A549 (cell line): ENCODE results near the gene PMAIP1. TPM values are rescaled to one million over a fixed set of nuclear protein-coding genes. Genes with fewer than 3 reads are reported as not detected.

Source experiments
- ATAC-seq, 2 experiments: fragments of 200-7000 bp in 1 of 2; fragments of >200 bp in 1 of 2; cut with Nextera tagmentation in 1 of 2; cut with Tn5 transposase in 1 of 2; 3 replicates each; pipeline versions ENCODE4 v1.8.0 to v1.9.1; 2018 to 2020; ENCODE audit warnings: mild to moderate bottlenecking in 1 of 2, moderate library complexity in 1 of 2
- CTCF ChIA-PET: fragments of 300-600 bp; sonication (Branson Sonifier 250); formaldehyde crosslinking; extraction: SDS; loops from one replicate; lab custom pipeline; 2021; ENCODE audit warnings: antibody characterized with exemption, inconsistent platforms; lab: Yijun Ruan, JAX
- POLR2A ChIA-PET: fragments of 350-600 bp; formaldehyde crosslinking; extraction: SDS; loops from one replicate; lab custom pipeline; 2021; ENCODE audit warnings: antibody characterized with exemption, inconsistent platforms; lab: Yijun Ruan, JAX
- DNase-seq, 2 experiments: peaks; one replicate each; pipeline versions ENCODE4 v3.0.0 to v3.0.0-alpha.2; 2011 to 2016; ENCODE audit warnings: low read depth in 1 of 2, low spot score in 1 of 2
- FAIRE-seq: peaks from 2 replicates; lab custom pipeline; 2011; peaks lifted over from hg19 to GRCh38; lab: Jason Lieb, UNC
- H3K27ac ChIP-seq, 2 experiments: fragments of >200 bp; sonication (Bioruptor Twin); formaldehyde crosslinking; 3 replicates each; pipeline ENCODE4 v1.5.1; 2016 to 2017
- H3K4me1 ChIP-seq: fragments of >200 bp; sonication (Bioruptor Twin); formaldehyde crosslinking; 3 replicates; pipeline ENCODE4 v1.6.1; 2016
- H3K4me2 ChIP-seq: fragments of >200 bp; sonication (Bioruptor Twin); formaldehyde crosslinking; 3 replicates; pipeline ENCODE4 v1.6.1; 2016
- H3K4me3 ChIP-seq: fragments of >200 bp; sonication (Bioruptor Twin); formaldehyde crosslinking; 3 replicates; pipeline ENCODE4 v1.5.1; 2016
- H3K9me3 ChIP-seq: fragments of >200 bp; sonication (Bioruptor Twin); formaldehyde crosslinking; 3 replicates; pipeline ENCODE4 v1.6.1; 2016
- CHD4 ChIP-seq: fragments of 200-600 bp; sonication (generic); IDR thresholded peaks from 2 replicates; pipeline ENCODE4 v1.6.1; 2016; ENCODE audit warnings: antibody characterized with exemption, mild to moderate bottlenecking, borderline replicate concordance
- EP300 ChIP-seq, 2 experiments: fragments of >200 bp; sonication (Bioruptor Twin); formaldehyde crosslinking; IDR thresholded peaks; 2 replicates in 1 of 2; 3 replicates in 1 of 2; pipeline ENCODE4 v1.6.1; 2016 to 2017
- FOSL2 ChIP-seq, 2 experiments: fragments of 450-650 bp in 1 of 2; fragments of >200 bp in 1 of 2; sonication (Bioruptor Twin) in 1 of 2; formaldehyde crosslinking; IDR thresholded peaks; 2 replicates each; pipeline versions ENCODE4 v1.5.0 to v1.6.1; 2016 to 2020; ENCODE audit warnings: mild to moderate bottlenecking in 1 of 2, moderate library complexity in 1 of 2
- GATA3 ChIP-seq: IDR thresholded peaks from 2 replicates; pipeline ENCODE4 v1.6.1; 2012; ENCODE audit warnings: borderline replicate concordance
- HEYL ChIP-seq: fragments of 250-450 bp; sonication (Bioruptor Pico); IDR thresholded peaks from 2 replicates; pipeline ENCODE4 v1.8.0; 2021; ENCODE audit warnings: mild to moderate bottlenecking, moderate library complexity
- KDM1A ChIP-seq: fragments of 200-600 bp; sonication (generic); IDR thresholded peaks from 2 replicates; pipeline ENCODE4 v1.6.1; 2016; ENCODE audit warnings: low read depth, mild to moderate bottlenecking
- KDM5A ChIP-seq: fragments of 200-600 bp; sonication (generic); IDR thresholded peaks from 2 replicates; pipeline ENCODE4 v1.6.1; 2016; ENCODE audit warnings: antibody characterized with exemption, mild to moderate bottlenecking
- NPAS2 ChIP-seq: fragments of 250-450 bp; sonication (Bioruptor Pico); IDR thresholded peaks from 2 replicates; pipeline ENCODE4 v1.8.0; 2022; ENCODE audit warnings: mild to moderate bottlenecking, moderate library complexity, borderline replicate concordance
- PHF8 ChIP-seq: fragments of 200-600 bp; sonication (generic); IDR thresholded peaks from 2 replicates; pipeline ENCODE4 v1.6.1; 2016; ENCODE audit warnings: low read depth, mild to moderate bottlenecking, antibody characterized with exemption, moderate library complexity, borderline replicate concordance
- POLR2AphosphoS2 ChIP-seq: conservative IDR thresholded peaks from 2 replicates; pipeline ENCODE4 v1.6.1; 2012; ENCODE audit warnings: low read length, improper control_type of control experiment, inconsistent platforms
- RARB ChIP-seq: fragments of 250-450 bp; sonication (Bioruptor Pico); IDR thresholded peaks from 2 replicates; pipeline ENCODE4 v1.8.0; 2021; ENCODE audit warnings: mild to moderate bottlenecking, moderate library complexity
- RFX5 ChIP-seq: fragments of 450-650 bp; IDR thresholded peaks from 2 replicates; pipeline ENCODE4 v1.7.1; 2014; ENCODE audit warnings: antibody characterized with exemption, mild to moderate bottlenecking, moderate library complexity
- ZC3H11A ChIP-seq: fragments of 450-650 bp; IDR thresholded peaks from 2 replicates; pipeline ENCODE4 v1.6.1; 2014; ENCODE audit warnings: antibody characterized with exemption, mild to moderate bottlenecking
- ZNF302 ChIP-seq: fragments of 250-450 bp; sonication (Bioruptor Pico); IDR thresholded peaks from 2 replicates; pipeline ENCODE4 v1.9.0; 2021; ENCODE audit warnings: inconsistent platforms, mild to moderate bottlenecking, moderate library complexity
- ZSCAN20 ChIP-seq: fragments of 250-450 bp; sonication (Bioruptor Pico); IDR thresholded peaks from 2 replicates; pipeline ENCODE4 v1.8.0; 2022; ENCODE audit warnings: mild to moderate bottlenecking, moderate library complexity
- WGBS: methylation state at CpG from one replicate; pipeline ENCODE4 v1.1.6; 2017; ENCODE audit errors: missing lambda C conversion rate; 5-methylcytosine and 5-hydroxymethylcytosine counted together
- polyA plus RNA-seq, 4 experiments: library from polyadenylated mRNA; depleted of rRNA in 3 of 4; stranded (reverse); fragments of >200 nt; fragmentation: RNase III in 1 of 4; extraction: RNeasy Plus Mini Kit Qiagen cat#74134 plus additional on column Dnase treatment in 1 of 4; gene quantifications; 2 replicates in 3 of 4; 3 replicates in 1 of 4; pipeline ENCODE4 v1.2.3, GENCODE V29; 2011 to 2017
- TF ChIP-seq, protein P1 (sequence below): IDR thresholded peaks from 2 replicates; pipeline ENCODE4 v1.6.1; 2012
- TF ChIP-seq, protein P2 (sequence below): fragments of 200-600 bp; sonication (generic); IDR thresholded peaks from 2 replicates; pipeline ENCODE4 v1.6.1; 2016; ENCODE audit warnings: antibody characterized with exemption, mild to moderate bottlenecking, moderate library complexity
- TF ChIP-seq, protein P3 (sequence below): fragments of >200 bp; sonication (Bioruptor Twin); formaldehyde crosslinking; IDR thresholded peaks from 3 replicates; pipeline ENCODE4 v1.5.1; 2016
- TF ChIP-seq, protein P4 (sequence below): fragments of >200 bp; sonication (Bioruptor Twin); formaldehyde crosslinking; IDR thresholded peaks from 3 replicates; pipeline ENCODE4 v1.6.1; 2016
- TF ChIP-seq, protein P5 (sequence below): fragments of >200 bp; sonication (Bioruptor Twin); formaldehyde crosslinking; IDR thresholded peaks from 2 replicates; pipeline ENCODE4 v1.6.1; 2016
- TF ChIP-seq, protein P6 (sequence below): fragments of 250-450 bp; sonication (Bioruptor Pico); IDR thresholded peaks from 2 replicates; pipeline ENCODE4 v1.5.0; 2021; ENCODE audit warnings: mild to moderate bottlenecking, moderate library complexity, borderline replicate concordance

Gene PMAIP1
- polyA plus RNA-seq, 2 of the 4 experiments (the other 2 are of a cell fraction), result 9.7 to 40.3 TPM

DNA sequence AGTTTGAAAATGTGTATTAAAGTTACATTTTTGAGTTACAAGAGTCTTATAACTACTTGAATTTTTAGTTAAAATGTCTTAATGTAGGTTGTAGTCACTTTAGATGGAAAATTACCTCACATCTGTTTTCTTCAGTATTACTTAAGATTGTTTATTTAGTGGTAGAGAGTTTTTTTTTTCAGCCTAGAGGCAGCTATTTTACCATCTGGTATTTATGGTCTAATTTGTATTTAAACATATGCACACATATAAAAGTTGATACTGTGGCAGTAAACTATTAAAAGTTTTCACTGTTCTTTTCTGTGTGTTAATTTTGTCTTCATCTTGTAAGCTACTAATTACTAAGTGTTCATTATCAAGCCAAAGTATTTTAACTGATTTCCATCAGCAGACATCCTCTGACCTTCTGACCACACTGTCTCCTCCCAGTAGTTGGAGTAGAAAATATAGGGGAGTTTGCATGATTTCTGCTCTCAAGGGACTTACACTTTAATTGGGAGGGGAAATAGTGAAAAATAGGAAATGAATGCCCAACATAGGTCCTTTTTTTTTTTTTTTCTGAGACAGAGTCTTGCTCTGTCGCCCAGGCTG, 4.3 kb downstream of the PMAIP1 start:
- ChIA-PET POLR2A (no interaction called here), CTCF (no interaction called here)
- H3K9me3 ChIP-seq, result no peaks in the 10 kb centered on the region
- no peak for ATAC-seq
- H3K27ac ChIP-seq, result peak overlapping the region in 1 of 2 experiments; percentile 61; a peak in 3 of 6 replicates
- no peak overlapping the region for H3K4me3 ChIP-seq
- no peak for DNase-seq
- H3K4me2 ChIP-seq, result peak overlapping the region; percentile 52
- 77% methylated on average over 1 of the region's 1 CpG for WGBS
- TF ChIP-seq, protein P1, sequence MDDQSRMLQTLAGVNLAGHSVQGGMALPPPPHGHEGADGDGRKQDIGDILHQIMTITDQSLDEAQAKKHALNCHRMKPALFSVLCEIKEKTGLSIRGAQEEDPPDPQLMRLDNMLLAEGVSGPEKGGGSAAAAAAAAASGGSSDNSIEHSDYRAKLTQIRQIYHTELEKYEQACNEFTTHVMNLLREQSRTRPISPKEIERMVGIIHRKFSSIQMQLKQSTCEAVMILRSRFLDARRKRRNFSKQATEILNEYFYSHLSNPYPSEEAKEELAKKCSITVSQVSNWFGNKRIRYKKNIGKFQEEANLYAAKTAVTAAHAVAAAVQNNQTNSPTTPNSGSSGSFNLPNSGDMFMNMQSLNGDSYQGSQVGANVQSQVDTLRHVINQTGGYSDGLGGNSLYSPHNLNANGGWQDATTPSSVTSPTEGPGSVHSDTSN, result no peak
- TF ChIP-seq, protein P2, sequence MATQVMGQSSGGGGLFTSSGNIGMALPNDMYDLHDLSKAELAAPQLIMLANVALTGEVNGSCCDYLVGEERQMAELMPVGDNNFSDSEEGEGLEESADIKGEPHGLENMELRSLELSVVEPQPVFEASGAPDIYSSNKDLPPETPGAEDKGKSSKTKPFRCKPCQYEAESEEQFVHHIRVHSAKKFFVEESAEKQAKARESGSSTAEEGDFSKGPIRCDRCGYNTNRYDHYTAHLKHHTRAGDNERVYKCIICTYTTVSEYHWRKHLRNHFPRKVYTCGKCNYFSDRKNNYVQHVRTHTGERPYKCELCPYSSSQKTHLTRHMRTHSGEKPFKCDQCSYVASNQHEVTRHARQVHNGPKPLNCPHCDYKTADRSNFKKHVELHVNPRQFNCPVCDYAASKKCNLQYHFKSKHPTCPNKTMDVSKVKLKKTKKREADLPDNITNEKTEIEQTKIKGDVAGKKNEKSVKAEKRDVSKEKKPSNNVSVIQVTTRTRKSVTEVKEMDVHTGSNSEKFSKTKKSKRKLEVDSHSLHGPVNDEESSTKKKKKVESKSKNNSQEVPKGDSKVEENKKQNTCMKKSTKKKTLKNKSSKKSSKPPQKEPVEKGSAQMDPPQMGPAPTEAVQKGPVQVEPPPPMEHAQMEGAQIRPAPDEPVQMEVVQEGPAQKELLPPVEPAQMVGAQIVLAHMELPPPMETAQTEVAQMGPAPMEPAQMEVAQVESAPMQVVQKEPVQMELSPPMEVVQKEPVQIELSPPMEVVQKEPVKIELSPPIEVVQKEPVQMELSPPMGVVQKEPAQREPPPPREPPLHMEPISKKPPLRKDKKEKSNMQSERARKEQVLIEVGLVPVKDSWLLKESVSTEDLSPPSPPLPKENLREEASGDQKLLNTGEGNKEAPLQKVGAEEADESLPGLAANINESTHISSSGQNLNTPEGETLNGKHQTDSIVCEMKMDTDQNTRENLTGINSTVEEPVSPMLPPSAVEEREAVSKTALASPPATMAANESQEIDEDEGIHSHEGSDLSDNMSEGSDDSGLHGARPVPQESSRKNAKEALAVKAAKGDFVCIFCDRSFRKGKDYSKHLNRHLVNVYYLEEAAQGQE, result no peak
- TF ChIP-seq NPAS2 (CRISPR knock-in tag), result no peak
- TF ChIP-seq, protein P3, sequence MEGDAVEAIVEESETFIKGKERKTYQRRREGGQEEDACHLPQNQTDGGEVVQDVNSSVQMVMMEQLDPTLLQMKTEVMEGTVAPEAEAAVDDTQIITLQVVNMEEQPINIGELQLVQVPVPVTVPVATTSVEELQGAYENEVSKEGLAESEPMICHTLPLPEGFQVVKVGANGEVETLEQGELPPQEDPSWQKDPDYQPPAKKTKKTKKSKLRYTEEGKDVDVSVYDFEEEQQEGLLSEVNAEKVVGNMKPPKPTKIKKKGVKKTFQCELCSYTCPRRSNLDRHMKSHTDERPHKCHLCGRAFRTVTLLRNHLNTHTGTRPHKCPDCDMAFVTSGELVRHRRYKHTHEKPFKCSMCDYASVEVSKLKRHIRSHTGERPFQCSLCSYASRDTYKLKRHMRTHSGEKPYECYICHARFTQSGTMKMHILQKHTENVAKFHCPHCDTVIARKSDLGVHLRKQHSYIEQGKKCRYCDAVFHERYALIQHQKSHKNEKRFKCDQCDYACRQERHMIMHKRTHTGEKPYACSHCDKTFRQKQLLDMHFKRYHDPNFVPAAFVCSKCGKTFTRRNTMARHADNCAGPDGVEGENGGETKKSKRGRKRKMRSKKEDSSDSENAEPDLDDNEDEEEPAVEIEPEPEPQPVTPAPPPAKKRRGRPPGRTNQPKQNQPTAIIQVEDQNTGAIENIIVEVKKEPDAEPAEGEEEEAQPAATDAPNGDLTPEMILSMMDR, result no peak
- TF ChIP-seq ZC3H11A, result no peak
- TF ChIP-seq ZSCAN20 (CRISPR knock-in tag), result no peak
- TF ChIP-seq EP300 (IDR thresholded peaks at IDR 0.05), result no peak
- no peak for TF ChIP-seq RFX5
- TF ChIP-seq, protein P4, sequence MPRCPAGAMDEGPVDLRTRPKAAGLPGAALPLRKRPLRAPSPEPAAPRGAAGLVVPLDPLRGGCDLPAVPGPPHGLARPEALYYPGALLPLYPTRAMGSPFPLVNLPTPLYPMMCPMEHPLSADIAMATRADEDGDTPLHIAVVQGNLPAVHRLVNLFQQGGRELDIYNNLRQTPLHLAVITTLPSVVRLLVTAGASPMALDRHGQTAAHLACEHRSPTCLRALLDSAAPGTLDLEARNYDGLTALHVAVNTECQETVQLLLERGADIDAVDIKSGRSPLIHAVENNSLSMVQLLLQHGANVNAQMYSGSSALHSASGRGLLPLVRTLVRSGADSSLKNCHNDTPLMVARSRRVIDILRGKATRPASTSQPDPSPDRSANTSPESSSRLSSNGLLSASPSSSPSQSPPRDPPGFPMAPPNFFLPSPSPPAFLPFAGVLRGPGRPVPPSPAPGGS, result no peak
- no peak for TF ChIP-seq KDM1A
- TF ChIP-seq, protein P5, sequence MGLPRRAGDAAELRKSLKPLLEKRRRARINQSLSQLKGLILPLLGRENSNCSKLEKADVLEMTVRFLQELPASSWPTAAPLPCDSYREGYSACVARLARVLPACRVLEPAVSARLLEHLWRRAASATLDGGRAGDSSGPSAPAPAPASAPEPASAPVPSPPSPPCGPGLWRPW, result no peak
- TF ChIP-seq GATA3, result no peak
- no peak for TF ChIP-seq CHD4
- no peak for TF ChIP-seq FOSL2 (IDR thresholded peaks at IDR 0.05)
- TF ChIP-seq FOSL2 (CRISPR knock-in tag; IDR thresholded peaks at IDR 0.05), result no peak
- no peak for TF ChIP-seq PHF8
- TF ChIP-seq HEYL, result no peak
- TF ChIP-seq POLR2AphosphoS2, result no peak
- peaks cover 44% of the 10 kb centered on the region for H3K4me1 ChIP-seq
- FAIRE-seq, result no peak

DNA sequence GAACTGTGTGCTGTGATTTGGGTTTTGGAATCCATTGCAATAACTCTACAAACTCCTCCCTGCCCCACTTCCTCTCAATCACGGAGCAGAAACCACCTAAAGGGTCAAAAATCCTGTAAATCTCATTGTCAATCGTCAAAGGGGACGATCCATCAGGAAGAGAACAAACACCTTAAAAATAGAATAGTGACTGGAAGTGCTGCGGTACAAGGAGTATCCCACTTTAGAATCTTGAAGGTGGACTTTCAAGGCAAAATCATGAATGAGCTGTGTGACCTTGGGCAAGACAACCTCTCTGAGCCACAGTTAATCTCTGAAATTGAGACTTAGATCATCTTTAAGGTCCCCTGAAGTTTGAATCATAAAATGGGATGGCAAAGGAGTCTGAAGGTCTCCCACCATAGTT, 5.9 kb downstream of the PMAIP1 start:
- TF ChIP-seq, protein P6, sequence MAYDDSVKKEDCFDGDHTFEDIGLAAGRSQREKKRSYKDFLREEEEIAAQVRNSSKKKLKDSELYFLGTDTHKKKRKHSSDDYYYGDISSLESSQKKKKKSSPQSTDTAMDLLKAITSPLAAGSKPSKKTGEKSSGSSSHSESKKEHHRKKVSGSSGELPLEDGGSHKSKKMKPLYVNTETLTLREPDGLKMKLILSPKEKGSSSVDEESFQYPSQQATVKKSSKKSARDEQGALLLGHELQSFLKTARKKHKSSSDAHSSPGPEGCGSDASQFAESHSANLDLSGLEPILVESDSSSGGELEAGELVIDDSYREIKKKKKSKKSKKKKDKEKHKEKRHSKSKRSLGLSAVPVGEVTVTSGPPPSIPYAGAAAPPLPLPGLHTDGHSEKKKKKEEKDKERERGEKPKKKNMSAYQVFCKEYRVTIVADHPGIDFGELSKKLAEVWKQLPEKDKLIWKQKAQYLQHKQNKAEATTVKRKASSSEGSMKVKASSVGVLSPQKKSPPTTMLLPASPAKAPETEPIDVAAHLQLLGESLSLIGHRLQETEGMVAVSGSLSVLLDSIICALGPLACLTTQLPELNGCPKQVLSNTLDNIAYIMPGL (CRISPR knock-in tag), result no peak
- TF ChIP-seq ZNF302 (no peak), RARB (CRISPR knock-in tag) (no peak), KDM5A (no peak), HEYL (no peak)
- TF ChIP-seq, protein P3, result no peak
- TF ChIP-seq, all 56 proteins: peak for 0
- ATAC-seq (no peak), FAIRE-seq (no peak), DNase-seq (no peak)
- WGBS, result 80% methylated on average over 4 of the region's 4 CpGs
- no peaks in the 10 kb centered on the region for H3K9me3 ChIP-seq
- no peak overlapping the region for H3K4me2 ChIP-seq
- peaks cover 59% of the 10 kb centered on the region for H3K4me1 ChIP-seq
- ChIA-PET POLR2A (interaction anchor here (0.6 kb wide), 1 partner anchor 59 kb away, joined by 4 read pairs; no protein-coding TSS in a partner anchor), CTCF (interaction anchor here (0.6 to 1.0 kb wide), 4 partner anchors 32 to 1598 kb away, joined by 3 to 4 read pairs (median 3); no protein-coding TSS in a partner anchor)
- no peak overlapping the region for H3K4me3 ChIP-seq
- H3K27ac ChIP-seq, result no peak overlapping the region
